Body of pancreas (tissue), 4 donors: Measurements from ENCODE around the gene INA.

Experiments used
- POLR2A ChIP-seq, 3 donors: fragments of 450-650 bp; IDR thresholded peaks; one replicate each; pipeline ENCODE4 v1.6.1; 2016; ENCODE audit warnings: antibody characterized with exemption in 3 of 3, mild to moderate bottlenecking in 2 of 3
- TF ChIP-seq, protein P1 (sequence below), 7 experiments: fragments of 450-650 bp in 4 of 7; fragments of 200-600 bp in 3 of 7; sonication (generic) in 3 of 7; IDR thresholded peaks; one replicate each; pipeline ENCODE4 v1.5.1; 2016 to 2019; ENCODE audit warnings: antibody characterized with exemption in 7 of 7

DNA sequence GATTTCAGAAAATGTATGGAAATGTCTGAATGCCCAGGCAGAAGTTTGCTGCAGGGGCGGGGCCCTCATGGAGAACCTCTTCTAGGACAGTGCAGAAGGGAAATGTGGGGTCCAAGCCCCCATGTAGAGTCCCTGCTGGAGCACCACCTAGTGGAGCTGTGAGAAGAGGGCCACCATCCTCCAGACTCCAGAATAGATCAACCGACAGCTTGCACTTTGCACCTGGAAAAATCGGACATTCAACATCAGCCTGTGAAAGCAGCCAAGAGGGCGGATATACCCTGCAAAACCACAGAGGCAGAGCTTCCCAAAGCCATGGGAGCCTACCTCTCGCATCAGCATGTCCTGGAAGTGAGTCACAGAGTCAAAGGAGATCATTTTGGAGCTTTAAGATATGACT is 16.9 kb upstream of the INA start:
- TF ChIP-seq, protein P1, sequence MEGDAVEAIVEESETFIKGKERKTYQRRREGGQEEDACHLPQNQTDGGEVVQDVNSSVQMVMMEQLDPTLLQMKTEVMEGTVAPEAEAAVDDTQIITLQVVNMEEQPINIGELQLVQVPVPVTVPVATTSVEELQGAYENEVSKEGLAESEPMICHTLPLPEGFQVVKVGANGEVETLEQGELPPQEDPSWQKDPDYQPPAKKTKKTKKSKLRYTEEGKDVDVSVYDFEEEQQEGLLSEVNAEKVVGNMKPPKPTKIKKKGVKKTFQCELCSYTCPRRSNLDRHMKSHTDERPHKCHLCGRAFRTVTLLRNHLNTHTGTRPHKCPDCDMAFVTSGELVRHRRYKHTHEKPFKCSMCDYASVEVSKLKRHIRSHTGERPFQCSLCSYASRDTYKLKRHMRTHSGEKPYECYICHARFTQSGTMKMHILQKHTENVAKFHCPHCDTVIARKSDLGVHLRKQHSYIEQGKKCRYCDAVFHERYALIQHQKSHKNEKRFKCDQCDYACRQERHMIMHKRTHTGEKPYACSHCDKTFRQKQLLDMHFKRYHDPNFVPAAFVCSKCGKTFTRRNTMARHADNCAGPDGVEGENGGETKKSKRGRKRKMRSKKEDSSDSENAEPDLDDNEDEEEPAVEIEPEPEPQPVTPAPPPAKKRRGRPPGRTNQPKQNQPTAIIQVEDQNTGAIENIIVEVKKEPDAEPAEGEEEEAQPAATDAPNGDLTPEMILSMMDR (IDR thresholded peaks at IDR 0.05): no peak
- no peak for TF ChIP-seq POLR2A (IDR thresholded peaks at IDR 0.05)
